SHP77 treated with DMSO at 0.1 percent for 48 hours (cell line): Measurements from ENCODE around the gene EED.
A peak's percentile ranks its signal among the peaks of the same experiment; 100 is the strongest.
"Not testable (repeated sequence)": the region's sequence is repeated elsewhere in the genome, so short reads cannot be mapped to it uniquely, and the experiment has no call there.

Experiments
- DNase-seq: peaks from one replicate; lab custom pipeline; 2025; lab: John Stamatoyannopoulos, UW

The EED gene

DNA sequence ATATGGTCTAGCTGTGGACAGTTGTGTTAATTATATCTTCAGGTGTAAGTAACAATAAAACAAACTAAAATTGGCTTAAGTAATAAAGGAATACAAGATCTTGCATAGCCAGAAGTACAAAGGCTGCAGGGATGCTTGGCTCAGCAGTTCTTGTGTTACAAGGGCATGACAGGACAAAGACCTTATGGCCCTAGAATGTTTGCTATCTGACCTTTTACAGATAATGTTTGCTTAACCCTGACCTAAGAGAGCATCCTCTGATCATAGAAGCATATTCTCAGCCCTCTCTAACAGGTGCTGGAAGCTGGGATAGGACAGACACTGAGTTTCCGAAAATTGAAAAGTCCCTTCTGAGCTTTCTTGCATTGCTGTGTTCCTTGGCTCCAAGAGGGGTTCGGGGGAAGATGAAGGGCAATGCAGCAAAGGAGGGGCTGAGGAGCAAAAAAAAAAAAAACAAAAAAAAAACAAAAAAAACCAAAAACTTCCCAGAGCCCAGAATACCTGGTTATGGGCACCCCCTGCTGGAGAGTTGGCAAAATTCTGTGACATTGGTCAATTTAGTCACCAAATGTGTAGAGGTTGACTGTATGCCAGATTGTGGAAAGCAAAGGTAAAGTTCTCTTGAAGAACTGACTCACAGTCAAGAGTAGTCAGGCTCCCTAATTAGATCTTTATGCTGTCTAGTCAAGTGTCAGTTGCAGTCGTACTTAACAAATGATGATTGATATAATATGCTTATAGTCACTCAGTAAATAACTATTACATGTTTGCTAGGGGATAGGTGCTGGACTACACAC is 47.1 kb downstream of the EED start:
- peak; percentile 30 for DNase-seq

DNA sequence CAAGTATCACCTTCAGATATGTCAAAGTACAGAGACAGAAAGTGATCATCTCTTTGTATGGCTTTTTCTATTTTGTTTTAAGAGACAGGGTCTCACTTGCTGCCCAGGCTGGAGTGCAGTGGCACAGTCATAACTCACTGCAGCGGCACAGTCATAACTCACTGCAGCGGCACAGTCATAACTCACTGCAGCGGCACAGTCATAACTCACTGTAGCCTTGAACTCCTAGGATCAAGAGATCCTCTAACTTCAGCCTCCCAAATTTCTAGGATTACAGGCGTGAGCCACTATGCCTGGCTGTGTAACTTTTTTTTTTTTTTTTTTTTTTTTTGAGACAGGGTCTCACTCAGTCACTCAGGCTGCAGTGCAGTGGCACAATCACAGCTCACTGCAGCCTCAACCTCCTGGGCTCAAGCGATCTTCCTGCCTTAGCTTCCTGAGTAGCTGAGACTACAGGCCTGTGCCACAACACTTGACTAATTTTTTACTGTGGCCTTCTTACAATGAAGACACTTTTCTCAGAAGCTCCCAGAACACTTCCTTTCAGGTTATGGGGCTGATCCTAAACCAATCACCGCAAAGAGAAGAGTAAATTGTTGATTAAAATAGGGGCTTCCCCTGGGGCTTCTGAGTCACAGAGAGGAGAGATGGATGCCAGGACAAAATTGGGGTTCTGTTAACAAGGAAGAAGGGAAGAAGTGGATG is 48.5 kb downstream of the EED start:
- no peak for DNase-seq

DNA sequence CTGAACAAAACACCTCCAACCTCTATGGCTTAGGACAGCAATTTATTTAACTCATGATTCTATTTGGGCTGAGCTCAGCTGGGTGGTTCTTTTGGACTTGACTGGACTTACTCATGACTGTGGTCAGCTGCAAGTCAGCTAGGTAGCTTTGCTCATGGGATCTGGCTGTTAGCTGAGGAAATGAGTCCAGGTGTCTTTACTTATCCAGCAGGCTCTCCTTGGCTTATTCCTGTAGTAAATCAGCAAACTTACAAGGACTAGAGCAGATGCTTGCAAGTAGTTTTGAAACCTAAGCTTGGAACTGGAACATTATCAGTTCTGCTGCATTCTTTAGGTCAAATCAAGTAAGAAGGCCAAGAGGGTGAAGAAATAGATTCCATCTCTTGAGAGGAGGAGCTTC is 49.5 kb downstream of the EED start:
- DNase-seq, result no peak

DNA sequence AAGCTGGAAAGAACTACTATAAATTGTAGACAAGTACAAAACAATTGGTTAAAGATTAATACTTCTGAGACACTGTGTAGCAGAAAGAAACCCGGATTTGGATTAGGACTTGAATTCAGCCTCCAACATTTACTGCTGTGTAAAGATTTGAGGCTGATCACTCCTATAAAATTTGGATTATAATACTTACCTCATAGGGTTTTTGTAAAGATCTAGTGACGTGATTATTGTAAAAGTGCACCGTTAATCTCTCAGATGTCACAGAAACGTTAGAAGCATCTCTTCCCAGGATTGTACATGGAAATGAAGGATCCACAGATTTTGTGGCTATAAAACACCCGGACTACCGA is 57.2 kb downstream of the EED start:
- DNase-seq, result no peak

DNA sequence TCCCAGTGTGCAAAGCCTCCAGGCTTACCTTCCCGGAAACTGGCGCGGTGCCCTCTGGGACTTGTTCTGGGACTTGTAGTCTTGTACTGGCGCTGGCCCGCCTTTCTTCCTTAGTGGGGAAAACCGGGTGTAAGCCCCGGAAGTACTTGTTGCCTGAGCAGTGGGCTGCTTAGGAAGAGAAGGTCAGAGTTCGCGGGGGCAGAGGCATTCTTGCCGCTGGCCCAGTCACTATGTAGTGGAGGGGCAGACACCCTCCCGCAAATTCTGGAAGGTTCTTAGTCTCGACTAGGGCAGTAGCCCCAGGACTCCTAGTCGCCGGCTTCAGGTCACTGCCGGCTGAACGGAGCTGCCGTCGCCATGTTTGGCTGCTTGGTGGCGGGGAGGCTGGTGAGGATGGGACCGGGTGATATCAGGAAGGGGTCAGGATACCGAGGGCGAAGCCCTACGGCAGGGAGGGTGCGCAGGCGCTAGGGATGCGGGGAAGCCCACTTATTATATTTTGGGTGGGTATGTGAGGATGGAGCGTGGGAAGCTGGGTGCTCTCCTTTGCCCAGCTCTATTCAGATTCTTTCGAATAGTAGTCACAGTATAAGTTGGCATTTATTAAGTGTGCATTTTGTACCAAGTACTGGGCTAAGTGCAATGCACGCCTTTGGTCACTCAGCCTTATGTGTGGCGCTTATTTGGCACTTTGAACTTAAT is 57.7 kb downstream of the EED start, which contains the start of gene HIKESHI:
Gene HIKESHI, plus strand, starts transcription at position 149 of the 702 bp plus-strand sequence. Its CDS starts 209 bp downstream, at position 358.
- peak; percentile 97 for DNase-seq

DNA sequence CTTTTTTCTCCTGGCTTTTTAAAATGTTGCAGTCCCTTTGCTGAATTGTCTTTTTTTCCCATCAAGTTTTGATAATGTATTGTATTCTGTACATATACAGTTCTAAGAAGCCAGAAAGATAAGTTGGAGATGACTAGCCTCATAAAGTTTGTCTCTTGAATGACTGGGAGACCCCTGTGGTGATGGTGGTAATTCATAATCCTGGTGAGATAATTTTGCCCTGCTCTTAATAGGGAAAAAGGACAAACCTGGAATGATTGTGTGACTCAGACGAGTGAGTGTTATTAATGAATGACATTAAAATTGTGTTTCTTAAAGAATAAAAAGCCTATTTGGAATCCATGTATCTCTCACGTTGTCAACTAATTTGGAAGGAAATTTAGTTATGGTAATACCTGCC is 58.7 kb downstream of the EED start:
- DNase-seq, result no peak

DNA sequence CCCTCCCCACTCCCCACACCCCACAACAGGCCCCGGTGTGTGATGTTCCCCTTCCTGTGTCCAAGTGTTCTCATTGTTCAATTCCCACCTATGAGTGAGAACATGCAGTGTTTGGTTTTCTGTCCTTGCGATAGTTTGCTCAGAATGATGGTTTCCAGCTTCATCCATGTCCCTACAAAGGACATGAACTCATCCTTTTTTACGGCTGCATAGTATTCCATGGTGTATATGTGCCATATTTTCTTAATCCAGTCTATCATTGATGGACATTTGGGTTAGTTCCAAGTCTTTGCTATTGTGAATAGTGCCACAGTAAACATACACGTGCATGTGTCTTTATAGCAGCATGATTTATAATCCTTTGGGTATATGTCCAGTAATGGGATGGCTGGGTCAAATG is 64.2 kb downstream of the EED start:
- not testable (repeated sequence) for DNase-seq

DNA sequence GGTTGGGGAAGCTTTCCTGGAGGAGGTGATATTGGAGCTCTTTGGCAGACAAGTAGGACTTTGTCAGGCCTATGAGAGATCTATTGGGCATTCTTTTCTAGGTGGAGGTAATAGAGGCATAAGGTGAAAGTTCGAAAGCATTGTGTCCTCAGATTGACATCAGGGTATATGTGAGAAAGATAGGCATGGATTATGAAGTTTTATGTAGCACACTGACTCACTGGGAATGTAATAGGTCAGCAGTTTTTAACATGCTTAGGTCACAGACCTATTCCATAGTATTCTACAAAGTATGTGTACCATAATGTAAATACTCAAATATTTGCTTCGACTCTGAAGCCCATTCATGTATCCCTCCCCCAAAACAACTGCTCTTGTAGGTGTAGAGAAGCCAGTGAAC is 69.2 kb downstream of the EED start:
- DNase-seq, result no peak

DNA sequence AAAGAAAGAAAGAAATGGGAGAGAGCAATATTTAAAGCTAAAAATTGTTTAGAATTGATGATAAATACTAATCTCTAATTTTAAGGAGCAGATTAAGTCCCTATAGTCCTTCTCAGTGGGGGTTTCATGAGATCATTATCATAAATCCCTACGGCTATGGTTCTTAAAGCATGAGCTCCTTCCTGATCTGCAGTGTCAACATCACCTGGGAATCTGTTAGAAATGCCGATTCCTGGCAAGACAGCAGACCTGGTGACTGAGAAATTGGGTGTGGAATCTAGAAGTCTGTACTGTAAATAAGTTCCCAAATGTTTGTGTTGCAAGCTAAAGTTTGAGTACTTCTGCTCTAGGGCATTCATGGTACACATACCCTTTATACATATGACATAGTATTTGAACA is 70.1 kb downstream of the EED start:
- no peak for DNase-seq
